WTC11 (cell line): ENCODE measurements around the gene VNN1.

Experiments used
- TP53 ChIP-seq: sonication (generic); formaldehyde crosslinking; IDR thresholded peaks from 2 replicates; pipeline ENCODE4 v1.8.1; 2023; ENCODE audit warnings: mild to moderate bottlenecking, missing genetic modification reagents
- ZNF232 ChIP-seq: sonication (generic); formaldehyde crosslinking; IDR thresholded peaks from 2 replicates; pipeline ENCODE4 v1.8.0; 2022; ENCODE audit warnings: mild to moderate bottlenecking, missing genetic modification reagents
- TF ChIP-seq, protein P1 (sequence below): sonication (generic); formaldehyde crosslinking; conservative IDR thresholded peaks from 2 replicates; pipeline ENCODE4 v1.8.1; 2022; ENCODE audit warnings: mild to moderate bottlenecking, missing genetic modification reagents
- TF ChIP-seq, protein P2 (sequence below): fragments of 200-600 bp; IDR thresholded peaks from 2 replicates; pipeline ENCODE4 v1.8.0; 2022; ENCODE audit warnings: antibody characterized with exemption
- TF ChIP-seq, protein P3 (sequence below): sonication (generic); formaldehyde crosslinking; conservative IDR thresholded peaks from 2 replicates; pipeline ENCODE4 v1.8.1; 2023; ENCODE audit warnings: mild to moderate bottlenecking, low read depth, missing genetic modification reagents, moderate library complexity
- TF ChIP-seq, protein P4 (sequence below): sonication (generic); formaldehyde crosslinking; IDR thresholded peaks from 2 replicates; pipeline ENCODE4 v1.8.0; 2022; ENCODE audit warnings: mild to moderate bottlenecking, missing genetic modification reagents

DNA sequence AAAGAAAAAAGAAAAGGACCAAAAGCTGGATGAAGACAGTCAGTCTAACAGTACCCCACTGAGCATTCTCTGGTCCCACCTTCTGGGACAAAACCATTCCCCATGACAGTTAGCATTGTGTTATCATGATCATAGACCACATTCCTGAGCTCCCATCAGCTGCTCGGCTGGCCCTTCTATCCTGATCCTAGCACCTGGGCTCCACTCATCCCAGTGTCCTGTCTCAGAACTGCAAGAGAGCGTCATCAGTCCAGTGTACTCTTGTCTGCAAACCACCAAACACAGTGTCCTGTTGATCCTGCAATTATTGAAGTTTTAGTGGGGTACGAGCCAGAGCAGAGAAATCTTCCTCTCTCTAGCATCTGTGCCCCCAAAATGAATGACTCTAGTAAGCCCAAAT is 38.9 kb downstream of the VNN1 start:
- TF ChIP-seq, protein P1, sequence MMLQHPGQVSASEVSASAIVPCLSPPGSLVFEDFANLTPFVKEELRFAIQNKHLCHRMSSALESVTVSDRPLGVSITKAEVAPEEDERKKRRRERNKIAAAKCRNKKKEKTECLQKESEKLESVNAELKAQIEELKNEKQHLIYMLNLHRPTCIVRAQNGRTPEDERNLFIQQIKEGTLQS: no peak
- TF ChIP-seq, protein P2, sequence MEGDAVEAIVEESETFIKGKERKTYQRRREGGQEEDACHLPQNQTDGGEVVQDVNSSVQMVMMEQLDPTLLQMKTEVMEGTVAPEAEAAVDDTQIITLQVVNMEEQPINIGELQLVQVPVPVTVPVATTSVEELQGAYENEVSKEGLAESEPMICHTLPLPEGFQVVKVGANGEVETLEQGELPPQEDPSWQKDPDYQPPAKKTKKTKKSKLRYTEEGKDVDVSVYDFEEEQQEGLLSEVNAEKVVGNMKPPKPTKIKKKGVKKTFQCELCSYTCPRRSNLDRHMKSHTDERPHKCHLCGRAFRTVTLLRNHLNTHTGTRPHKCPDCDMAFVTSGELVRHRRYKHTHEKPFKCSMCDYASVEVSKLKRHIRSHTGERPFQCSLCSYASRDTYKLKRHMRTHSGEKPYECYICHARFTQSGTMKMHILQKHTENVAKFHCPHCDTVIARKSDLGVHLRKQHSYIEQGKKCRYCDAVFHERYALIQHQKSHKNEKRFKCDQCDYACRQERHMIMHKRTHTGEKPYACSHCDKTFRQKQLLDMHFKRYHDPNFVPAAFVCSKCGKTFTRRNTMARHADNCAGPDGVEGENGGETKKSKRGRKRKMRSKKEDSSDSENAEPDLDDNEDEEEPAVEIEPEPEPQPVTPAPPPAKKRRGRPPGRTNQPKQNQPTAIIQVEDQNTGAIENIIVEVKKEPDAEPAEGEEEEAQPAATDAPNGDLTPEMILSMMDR: no peak
- TF ChIP-seq, protein P3, sequence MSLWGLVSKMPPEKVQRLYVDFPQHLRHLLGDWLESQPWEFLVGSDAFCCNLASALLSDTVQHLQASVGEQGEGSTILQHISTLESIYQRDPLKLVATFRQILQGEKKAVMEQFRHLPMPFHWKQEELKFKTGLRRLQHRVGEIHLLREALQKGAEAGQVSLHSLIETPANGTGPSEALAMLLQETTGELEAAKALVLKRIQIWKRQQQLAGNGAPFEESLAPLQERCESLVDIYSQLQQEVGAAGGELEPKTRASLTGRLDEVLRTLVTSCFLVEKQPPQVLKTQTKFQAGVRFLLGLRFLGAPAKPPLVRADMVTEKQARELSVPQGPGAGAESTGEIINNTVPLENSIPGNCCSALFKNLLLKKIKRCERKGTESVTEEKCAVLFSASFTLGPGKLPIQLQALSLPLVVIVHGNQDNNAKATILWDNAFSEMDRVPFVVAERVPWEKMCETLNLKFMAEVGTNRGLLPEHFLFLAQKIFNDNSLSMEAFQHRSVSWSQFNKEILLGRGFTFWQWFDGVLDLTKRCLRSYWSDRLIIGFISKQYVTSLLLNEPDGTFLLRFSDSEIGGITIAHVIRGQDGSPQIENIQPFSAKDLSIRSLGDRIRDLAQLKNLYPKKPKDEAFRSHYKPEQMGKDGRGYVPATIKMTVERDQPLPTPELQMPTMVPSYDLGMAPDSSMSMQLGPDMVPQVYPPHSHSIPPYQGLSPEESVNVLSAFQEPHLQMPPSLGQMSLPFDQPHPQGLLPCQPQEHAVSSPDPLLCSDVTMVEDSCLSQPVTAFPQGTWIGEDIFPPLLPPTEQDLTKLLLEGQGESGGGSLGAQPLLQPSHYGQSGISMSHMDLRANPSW (CRISPR knock-in tag): no peak
- TF ChIP-seq TP53 (CRISPR knock-in tag): no peak
- no peak for TF ChIP-seq ZNF232 (CRISPR knock-in tag)
- TF ChIP-seq, protein P4, sequence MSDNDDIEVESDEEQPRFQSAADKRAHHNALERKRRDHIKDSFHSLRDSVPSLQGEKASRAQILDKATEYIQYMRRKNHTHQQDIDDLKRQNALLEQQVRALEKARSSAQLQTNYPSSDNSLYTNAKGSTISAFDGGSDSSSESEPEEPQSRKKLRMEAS (CRISPR knock-in tag): no peak
